Measurements from ENCODE around the gene TSC22D4. TPM values are rescaled to one million over a fixed set of nuclear protein-coding genes. Genes with fewer than 3 reads are reported as not detected.

The TSC22D4 gene
- total RNA-seq, 1 donor from 2014 or later = 103 TPM

DNA sequence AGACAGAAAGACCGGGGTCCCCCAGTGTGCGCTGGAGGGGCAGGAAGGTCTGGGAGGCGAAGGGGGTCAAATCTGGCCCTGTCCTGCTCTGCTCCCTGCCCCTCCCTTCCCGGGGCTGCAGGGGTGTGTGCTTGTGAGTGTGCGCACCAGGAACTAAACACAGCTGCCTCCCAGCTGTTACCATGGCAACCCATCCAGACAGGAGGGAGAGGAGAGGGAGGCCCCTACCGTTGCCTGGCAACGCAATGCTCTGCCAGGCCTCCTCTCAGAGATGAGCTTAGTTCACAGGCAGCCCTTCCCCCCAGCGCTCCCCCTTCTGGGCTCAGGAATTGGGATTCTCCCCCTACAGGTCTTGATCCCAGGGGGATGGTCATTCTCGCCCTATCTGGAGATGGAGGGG lies 10.8 kb upstream of the TSC22D4 start:
- Mint-ChIP-seq H3K27me3 (ENCODE audit: low read depth) (peaks cover 16% of the 10 kb centered on the region), H3K4me1 (ENCODE audit: low read depth) (peaks cover 11% of the 10 kb centered on the region), H3K4me3 (ENCODE audit: low read depth) (no peak overlapping the region), H3K27ac (no peak overlapping the region), H3K36me3 (ENCODE audit: low read depth) (no peaks in the 10 kb centered on the region), H3K9me3 (no peaks in the 10 kb centered on the region)
- intact Hi-C loops (cut with micrococcal nuclease) = no loop called here
- peak; percentile 33 for DNase-seq (ENCODE audit: low spot score)

GRCh38 chr7:100489121-100489520 lies 10.1 kb upstream of the TSC22D4 start:
- Mint-ChIP-seq H3K36me3 (ENCODE audit: low read depth) (no peaks in the 10 kb centered on the region), H3K27ac (no peak overlapping the region), H3K4me1 (ENCODE audit: low read depth) (peaks cover 8% of the 10 kb centered on the region), H3K4me3 (ENCODE audit: low read depth) (no peak overlapping the region), H3K27me3 (ENCODE audit: low read depth) (peaks cover 16% of the 10 kb centered on the region), H3K9me3 (no peaks in the 10 kb centered on the region)
- intact Hi-C loops (cut with micrococcal nuclease) = no loop called here
- no peak for DNase-seq (ENCODE audit: low spot score)

DNA sequence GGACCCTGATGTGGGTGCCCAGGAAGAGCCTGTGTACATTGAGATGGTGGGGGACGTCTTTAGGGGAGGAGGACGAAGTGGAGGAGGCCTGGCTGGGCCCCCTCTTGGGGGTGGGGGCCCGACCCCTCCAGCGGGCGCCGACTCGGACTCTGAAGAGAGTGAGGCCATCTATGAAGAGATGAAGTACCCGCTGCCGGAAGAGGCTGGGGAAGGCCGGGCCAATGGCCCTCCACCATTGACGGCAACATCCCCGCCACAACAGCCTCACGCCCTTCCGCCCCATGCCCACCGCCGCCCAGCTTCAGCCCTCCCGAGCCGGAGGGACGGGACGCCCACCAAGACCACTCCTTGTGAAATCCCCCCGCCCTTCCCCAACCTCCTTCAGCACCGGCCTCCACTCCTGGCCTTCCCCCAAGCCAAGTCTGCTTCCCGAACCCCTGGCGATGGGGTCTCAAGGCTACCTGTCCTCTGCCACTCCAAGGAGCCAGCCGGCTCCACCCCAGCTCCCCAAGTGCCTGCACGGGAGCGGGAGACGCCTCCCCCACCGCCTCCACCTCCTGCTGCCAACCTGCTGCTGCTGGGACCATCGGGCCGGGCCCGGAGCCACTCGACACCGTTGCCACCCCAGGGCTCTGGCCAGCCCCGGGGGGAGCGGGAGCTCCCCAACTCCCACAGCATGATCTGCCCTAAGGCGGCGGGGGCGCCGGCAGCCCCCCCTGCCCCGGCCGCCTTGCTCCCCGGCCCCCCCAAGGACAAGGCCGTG lies 9.5 kb upstream of the TSC22D4 start:
- no peak for DNase-seq (ENCODE audit: low spot score)
- intact Hi-C loops (cut with micrococcal nuclease) = no loop called here
- peaks cover 5% of the 10 kb centered on the region for H3K4me1 Mint-ChIP-seq (ENCODE audit: low read depth)

GRCh38 chr7:100486753-100487446 lies 7.9 kb upstream of the TSC22D4 start:
- no peak for DNase-seq (ENCODE audit: low spot score)
- peaks cover 5% of the 10 kb centered on the region for H3K27me3 Mint-ChIP-seq (ENCODE audit: low read depth)
- no peak overlapping the region for H3K27ac Mint-ChIP-seq
- peaks cover 5% of the 10 kb centered on the region for H3K4me1 Mint-ChIP-seq (ENCODE audit: low read depth)
- no peaks in the 10 kb centered on the region for H3K9me3 Mint-ChIP-seq
- intact Hi-C loops (cut with micrococcal nuclease) = no loop called here
- H3K36me3 Mint-ChIP-seq (ENCODE audit: low read depth) = no peaks in the 10 kb centered on the region
- no peak overlapping the region for H3K4me3 Mint-ChIP-seq (ENCODE audit: low read depth)

More for the DNA sequence above, 9.5 kb upstream of the TSC22D4 start:
- Mint-ChIP-seq H3K27me3 (ENCODE audit: low read depth) (peaks cover 13% of the 10 kb centered on the region), H3K27ac (no peak overlapping the region), H3K36me3 (ENCODE audit: low read depth) (no peaks in the 10 kb centered on the region), H3K9me3 (no peaks in the 10 kb centered on the region), H3K4me3 (ENCODE audit: low read depth) (no peak overlapping the region)

DNA sequence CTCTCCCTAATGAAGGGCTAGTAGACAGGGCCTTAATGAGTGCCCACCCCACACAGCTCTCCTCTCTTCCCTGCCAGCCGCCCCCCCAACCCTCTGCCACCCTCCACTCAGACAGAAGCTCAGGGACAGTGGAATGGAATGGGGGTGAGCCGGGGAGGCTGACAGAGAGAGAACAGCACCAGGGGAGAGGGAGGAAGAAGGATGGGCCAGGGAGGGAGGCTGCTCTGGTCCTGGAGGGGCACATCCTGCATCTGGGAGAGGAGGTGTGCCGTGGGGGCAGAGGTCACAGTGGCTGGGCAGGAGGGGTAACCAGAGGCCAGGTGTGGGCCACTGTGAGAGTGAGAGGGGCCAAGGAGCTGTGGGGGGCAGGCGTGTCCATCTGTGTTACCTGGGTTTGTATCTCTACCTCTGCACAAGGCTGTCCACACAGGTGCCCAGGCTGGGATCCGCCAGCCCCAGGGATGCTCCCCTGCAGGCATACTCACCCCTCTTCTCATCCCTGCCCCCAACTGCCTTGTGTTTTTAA lies 7.2 kb upstream of the TSC22D4 start:
- intact Hi-C loops (cut with micrococcal nuclease) = no loop called here
- no peaks in the 10 kb centered on the region for H3K36me3 Mint-ChIP-seq (ENCODE audit: low read depth)
- peaks cover 5% of the 10 kb centered on the region for H3K4me1 Mint-ChIP-seq (ENCODE audit: low read depth)
- no peaks in the 10 kb centered on the region for H3K9me3 Mint-ChIP-seq
- peak overlapping the region; percentile 39 for H3K4me3 Mint-ChIP-seq (ENCODE audit: low read depth)
- no peak for DNase-seq (ENCODE audit: low spot score)
- no peak overlapping the region for H3K27ac Mint-ChIP-seq
- peaks cover 2% of the 10 kb centered on the region for H3K27me3 Mint-ChIP-seq (ENCODE audit: low read depth)

DNA sequence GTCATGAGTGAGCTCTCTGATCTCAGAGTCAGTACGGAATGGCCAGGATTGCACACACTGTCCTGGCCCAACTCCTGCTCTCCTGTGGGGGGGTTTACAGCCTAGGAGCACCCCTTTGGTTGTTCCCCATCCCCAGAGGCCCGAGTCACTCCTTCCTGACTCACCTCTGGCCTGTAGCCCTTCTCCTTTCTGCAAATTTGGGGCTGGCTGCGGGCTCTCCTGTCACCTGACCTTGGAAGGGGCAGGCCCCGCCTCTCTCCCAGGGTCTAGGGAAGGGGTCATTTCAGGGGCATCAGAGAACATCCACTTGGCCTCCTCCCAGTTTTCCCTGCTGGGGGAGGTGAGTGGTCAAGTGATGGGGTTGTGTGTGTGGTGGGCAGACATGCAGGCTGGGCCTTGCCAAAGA lies 6.5 kb upstream of the TSC22D4 start:
- Mint-ChIP-seq H3K36me3 (ENCODE audit: low read depth) (no peaks in the 10 kb centered on the region), H3K9me3 (no peaks in the 10 kb centered on the region), H3K4me3 (ENCODE audit: low read depth) (no peak overlapping the region), H3K4me1 (ENCODE audit: low read depth) (peaks cover 5% of the 10 kb centered on the region), H3K27ac (no peak overlapping the region), H3K27me3 (ENCODE audit: low read depth) (peaks cover 2% of the 10 kb centered on the region)
- intact Hi-C loops (cut with micrococcal nuclease) = no loop called here
- DNase-seq (ENCODE audit: low spot score) = no peak

DNA sequence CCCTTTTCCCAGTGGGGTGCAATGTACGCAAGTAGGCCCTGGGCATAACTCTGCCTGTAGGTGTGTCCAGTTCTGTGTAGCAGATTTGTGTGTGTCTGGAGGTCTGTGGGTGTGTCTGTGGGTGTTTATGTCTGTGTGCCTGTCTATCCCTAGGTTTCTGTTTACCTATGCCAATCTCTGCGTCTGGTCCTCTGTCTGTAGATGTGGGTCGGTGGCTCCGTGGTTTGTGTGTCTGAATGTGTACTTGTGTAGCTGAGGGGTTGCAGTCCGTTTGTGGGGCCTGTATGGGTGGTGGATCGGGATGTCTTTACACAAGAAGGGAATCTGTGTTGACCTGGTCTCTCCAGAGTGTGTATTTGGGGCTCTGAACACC lies 5.6 kb upstream of the TSC22D4 start:
- Mint-ChIP-seq H3K4me1 (ENCODE audit: low read depth) (peaks cover 5% of the 10 kb centered on the region), H3K9me3 (no peaks in the 10 kb centered on the region), H3K27me3 (ENCODE audit: low read depth) (peaks cover 2% of the 10 kb centered on the region), H3K4me3 (ENCODE audit: low read depth) (peak overlapping the region; percentile 4), H3K27ac (no peak overlapping the region), H3K36me3 (ENCODE audit: low read depth) (no peaks in the 10 kb centered on the region)
- DNase-seq (ENCODE audit: low spot score) = no peak
- intact Hi-C loops (cut with micrococcal nuclease) = no loop called here

GRCh38 chr7:100483722-100484672 lies 5.0 kb upstream of the TSC22D4 start, which contains the start of gene NYAP1:
TSS of gene NYAP1 (plus strand) at chr7:100483927. CDS start at chr7:100485312, 1,385 bp downstream.
- Mint-ChIP-seq H3K9me3 (no peaks in the 10 kb centered on the region), H3K4me1 (ENCODE audit: low read depth) (peaks cover 8% of the 10 kb centered on the region), H3K27me3 (ENCODE audit: low read depth) (peaks cover 2% of the 10 kb centered on the region), H3K4me3 (ENCODE audit: low read depth) (peak within 1 kb of the TSS; percentile 90), H3K36me3 (ENCODE audit: low read depth) (no peaks in the 10 kb centered on the region), H3K27ac (peak within 1 kb of the TSS; percentile 9)
- no peak for DNase-seq (ENCODE audit: low spot score)
- intact Hi-C loops (cut with micrococcal nuclease) = no loop called here

GRCh38 chr7:100483090-100483721 lies 4.2 kb upstream of the TSC22D4 start:
- Mint-ChIP-seq H3K36me3 (ENCODE audit: low read depth) (peaks cover 2% of the 10 kb centered on the region), H3K27ac (no peak overlapping the region), H3K27me3 (ENCODE audit: low read depth) (peaks cover 2% of the 10 kb centered on the region), H3K9me3 (no peaks in the 10 kb centered on the region), H3K4me3 (ENCODE audit: low read depth) (peak overlapping the region; percentile 90), H3K4me1 (ENCODE audit: low read depth) (peaks cover 8% of the 10 kb centered on the region)
- DNase-seq (ENCODE audit: low spot score) = peak; percentile 71
- intact Hi-C loops (cut with micrococcal nuclease) = no loop called here

GRCh38 chr7:100482728-100483089 lies 3.7 kb upstream of the TSC22D4 start:
- intact Hi-C loops (cut with micrococcal nuclease) = no loop called here
- no peaks in the 10 kb centered on the region for H3K9me3 Mint-ChIP-seq
- H3K4me3 Mint-ChIP-seq (ENCODE audit: low read depth) = peak overlapping the region; percentile 90
- peaks cover 4% of the 10 kb centered on the region for H3K36me3 Mint-ChIP-seq (ENCODE audit: low read depth)
- H3K27ac Mint-ChIP-seq = peak overlapping the region; percentile 9
- H3K27me3 Mint-ChIP-seq (ENCODE audit: low read depth) = peaks cover 2% of the 10 kb centered on the region
- peaks cover 8% of the 10 kb centered on the region for H3K4me1 Mint-ChIP-seq (ENCODE audit: low read depth)
- no peak for DNase-seq (ENCODE audit: low spot score)

- H3K4me1 Mint-ChIP-seq (ENCODE audit: low read depth) = peaks cover 12% of the 10 kb centered on the region
- H3K27ac Mint-ChIP-seq = no peak overlapping the region
- H3K4me3 Mint-ChIP-seq (ENCODE audit: low read depth) = no peak overlapping the region
- H3K9me3 Mint-ChIP-seq = no peaks in the 10 kb centered on the region
- intact Hi-C loops (cut with micrococcal nuclease) = no loop called here
- peaks cover 11% of the 10 kb centered on the region for H3K36me3 Mint-ChIP-seq (ENCODE audit: low read depth)
- peaks cover 2% of the 10 kb centered on the region for H3K27me3 Mint-ChIP-seq (ENCODE audit: low read depth)
- DNase-seq (ENCODE audit: low spot score) = no peak
Measured at GRCh38 chr7:100481466-100481865, 2.5 kb upstream of the TSC22D4 start.

DNA sequence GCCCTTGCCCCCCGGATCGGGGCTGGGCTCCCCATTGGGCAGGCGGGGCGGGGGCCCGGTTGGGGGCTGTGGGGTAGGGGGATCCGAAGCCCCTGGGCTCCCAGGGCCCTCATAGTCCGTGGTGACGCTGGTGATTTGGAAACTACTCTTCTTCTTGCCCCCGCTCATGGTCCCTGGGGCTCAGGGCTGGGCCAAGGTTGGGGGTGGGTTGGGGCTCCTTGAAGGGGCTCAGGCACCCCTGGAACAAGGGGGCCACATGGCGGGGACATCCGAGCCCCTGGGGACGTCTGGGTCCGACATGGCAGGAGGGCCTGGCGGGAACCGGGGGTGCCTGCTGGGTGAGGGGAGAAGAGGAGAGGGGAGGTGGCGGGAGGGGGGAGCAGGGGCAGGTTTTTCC lies 1.1 kb downstream of the TSC22D4 start:
- H3K27ac Mint-ChIP-seq = peak overlapping the region; percentile 88
- H3K4me3 Mint-ChIP-seq (ENCODE audit: low read depth) = peak overlapping the region; percentile 99
- no peak for DNase-seq (ENCODE audit: low spot score)
- intact Hi-C loops (cut with micrococcal nuclease) = loop anchor here (2.0 to 10.0 kb wide), 4 partner anchors 61 to 197 kb away; partner anchors contain the start of genes AGFG2 and GNB2
- no peaks in the 10 kb centered on the region for H3K9me3 Mint-ChIP-seq
- H3K27me3 Mint-ChIP-seq (ENCODE audit: low read depth) = no peaks in the 10 kb centered on the region
- peaks cover 41% of the 10 kb centered on the region for H3K36me3 Mint-ChIP-seq (ENCODE audit: low read depth)
- peaks cover 32% of the 10 kb centered on the region for H3K4me1 Mint-ChIP-seq (ENCODE audit: low read depth)

All from activated T-helper 2 cell treated with anti-CD3 and anti-CD28 coated beads, Interferon-gamma antibody, Interleukin-2, Interleukin-4, amounts not matched to agents 10 μg/mL and 5 μg/mL and 100 μg/mL, durations not matched to agents 14 hours and 24 hours and 36 hours (primary cell).